GM18868 (cell line): ENCODE measurements around the gene UNC13C.
A peak's percentile ranks its signal among the peaks of the same experiment; 100 is the strongest.

Source experiments
- ATAC-seq: cut with Tn5 transposase; IDR thresholded peaks from one replicate; pipeline ENCODE4 v1.9.1; 2021; ENCODE audit warnings: mild to moderate bottlenecking, moderate library complexity; ENCODE audit not compliant: unreplicated experiment

Gene UNC13C

GRCh38 chr15:54109014-54109413 is 130.8 kb downstream of the UNC13C start:
- no peak for ATAC-seq

- no peak for ATAC-seq
Observed at GRCh38 chr15:54119051-54119450, 140.8 kb downstream of the UNC13C start.

GRCh38 chr15:54120949-54121463 is 142.8 kb downstream of the UNC13C start:
- ATAC-seq: no peak

- no peak for ATAC-seq
Observed at GRCh38 chr15:54127574-54127973, 149.3 kb downstream of the UNC13C start.

- no peak for ATAC-seq
Observed at GRCh38 chr15:54131410-54131809, 153.2 kb downstream of the UNC13C start.

- ATAC-seq: no peak
Observed at GRCh38 chr15:54149115-54149531, 170.9 kb downstream of the UNC13C start.

GRCh38 chr15:54150255-54150654 is 172.0 kb downstream of the UNC13C start:
- ATAC-seq: peak; percentile 57

GRCh38 chr15:54159012-54159411 is 180.8 kb downstream of the UNC13C start:
- ATAC-seq: no peak

GRCh38 chr15:54187325-54187724 is 209.1 kb downstream of the UNC13C start:
- no peak for ATAC-seq

GRCh38 chr15:54197995-54198394 is 219.8 kb downstream of the UNC13C start:
- ATAC-seq: no peak

- no peak for ATAC-seq
Observed at GRCh38 chr15:54206586-54207321, 228.5 kb downstream of the UNC13C start.

GRCh38 chr15:54208786-54209185 is 230.5 kb downstream of the UNC13C start:
- no peak for ATAC-seq

GRCh38 chr15:54212635-54213034 is 234.4 kb downstream of the UNC13C start:
- no peak for ATAC-seq

- no peak for ATAC-seq
Observed at GRCh38 chr15:54226455-54226854, 248.2 kb downstream of the UNC13C start.

GRCh38 chr15:54227569-54227968 is 249.3 kb downstream of the UNC13C start:
- no peak for ATAC-seq

GRCh38 chr15:54250326-54250725 is 272.1 kb downstream of the UNC13C start:
- ATAC-seq: no peak

GRCh38 chr15:54256190-54256589 is 277.9 kb downstream of the UNC13C start:
- ATAC-seq: no peak

GRCh38 chr15:54273928-54274327 is 295.7 kb downstream of the UNC13C start:
- ATAC-seq: peak; percentile 52

GRCh38 chr15:54277834-54278233 is 299.6 kb downstream of the UNC13C start:
- ATAC-seq: no peak

GRCh38 chr15:54280726-54281125 is 302.5 kb downstream of the UNC13C start:
- no peak for ATAC-seq

- no peak for ATAC-seq
Observed at GRCh38 chr15:54282228-54282836, 304.1 kb downstream of the UNC13C start.

- peak; percentile 46 for ATAC-seq
Observed at GRCh38 chr15:54288049-54288448, 309.8 kb downstream of the UNC13C start.
